Esophagus squamous epithelium (tissue), 4 donors: ENCODE results near the gene DENND1A.

Source experiments
- CTCF ChIP-seq, 6 experiments: fragments of 450-650 bp in 4 of 6; fragments of 200-600 bp in 2 of 6; sonication (generic) in 2 of 6; IDR thresholded peaks; one replicate each; pipeline ENCODE4 v1.5.1; 2016 to 2019; ENCODE audit warnings: antibody characterized with exemption in 6 of 6, mild to moderate bottlenecking in 4 of 6, moderate library complexity in 4 of 6
- POLR2A ChIP-seq, 4 donors: fragments of 450-650 bp; IDR thresholded peaks; one replicate each; pipeline ENCODE4 v1.6.1; 2017; ENCODE audit warnings: antibody characterized with exemption in 4 of 4, mild to moderate bottlenecking in 4 of 4, moderate library complexity in 3 of 4

GRCh38 chr9:123453831-123454321, 476.1 kb downstream of the DENND1A start:
- TF ChIP-seq CTCF (IDR thresholded peaks at IDR 0.05) (no peak), POLR2A (IDR thresholded peaks at IDR 0.05) (no peak)
